GM12872 (cell line): Measurements from ENCODE around the gene SNRPN.

ENCODE experiments used
- TF ChIP-seq, protein P1 (sequence below): IDR thresholded peaks from 3 replicates; pipeline ENCODE4 v1.5.1; 2011; ENCODE audit warnings: low read depth, mild to moderate bottlenecking, low read length, moderate library complexity; ENCODE audit not compliant: insufficient read depth

SNRPN gene

DNA sequence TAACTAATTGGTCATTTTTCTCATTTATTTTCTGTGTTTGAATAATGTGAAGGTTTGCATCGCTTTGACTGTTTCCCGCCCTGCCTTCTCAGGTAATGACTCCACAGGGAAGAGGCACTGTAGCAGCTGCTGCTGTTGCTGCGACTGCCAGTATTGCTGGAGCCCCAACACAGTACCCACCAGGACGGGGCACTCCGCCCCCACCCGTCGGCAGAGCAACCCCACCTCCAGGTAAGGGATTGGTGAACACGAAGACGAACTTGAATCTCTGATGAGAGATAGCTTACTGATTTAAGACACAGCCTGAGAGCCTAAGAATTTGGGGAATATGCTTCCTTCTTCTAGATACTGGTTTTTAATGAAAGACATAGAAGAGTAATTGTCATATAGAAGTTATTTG, 22.9 kb downstream of the SNRPN start:
- TF ChIP-seq, protein P1, sequence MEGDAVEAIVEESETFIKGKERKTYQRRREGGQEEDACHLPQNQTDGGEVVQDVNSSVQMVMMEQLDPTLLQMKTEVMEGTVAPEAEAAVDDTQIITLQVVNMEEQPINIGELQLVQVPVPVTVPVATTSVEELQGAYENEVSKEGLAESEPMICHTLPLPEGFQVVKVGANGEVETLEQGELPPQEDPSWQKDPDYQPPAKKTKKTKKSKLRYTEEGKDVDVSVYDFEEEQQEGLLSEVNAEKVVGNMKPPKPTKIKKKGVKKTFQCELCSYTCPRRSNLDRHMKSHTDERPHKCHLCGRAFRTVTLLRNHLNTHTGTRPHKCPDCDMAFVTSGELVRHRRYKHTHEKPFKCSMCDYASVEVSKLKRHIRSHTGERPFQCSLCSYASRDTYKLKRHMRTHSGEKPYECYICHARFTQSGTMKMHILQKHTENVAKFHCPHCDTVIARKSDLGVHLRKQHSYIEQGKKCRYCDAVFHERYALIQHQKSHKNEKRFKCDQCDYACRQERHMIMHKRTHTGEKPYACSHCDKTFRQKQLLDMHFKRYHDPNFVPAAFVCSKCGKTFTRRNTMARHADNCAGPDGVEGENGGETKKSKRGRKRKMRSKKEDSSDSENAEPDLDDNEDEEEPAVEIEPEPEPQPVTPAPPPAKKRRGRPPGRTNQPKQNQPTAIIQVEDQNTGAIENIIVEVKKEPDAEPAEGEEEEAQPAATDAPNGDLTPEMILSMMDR: no peak

DNA sequence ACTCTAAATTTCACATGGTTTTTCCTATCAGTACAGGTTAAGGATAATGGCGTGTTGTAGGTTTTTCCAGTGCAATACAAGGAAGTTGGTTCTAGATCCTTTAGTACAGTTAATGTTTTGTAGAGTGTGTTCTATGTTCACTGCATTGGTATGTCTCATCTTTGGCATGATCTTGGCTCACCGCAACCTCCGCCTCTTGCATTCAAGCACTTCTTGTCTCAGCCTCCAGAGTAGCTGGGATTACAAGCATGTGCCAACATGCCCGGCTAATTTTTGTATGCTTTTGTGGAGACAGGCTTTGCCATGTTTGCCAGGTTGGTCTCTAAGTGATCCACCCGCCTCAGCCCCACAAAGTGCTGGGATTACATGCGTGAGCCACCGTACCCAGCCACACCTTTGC, 30.4 kb downstream of the SNRPN start:
- TF ChIP-seq, protein P1: no peak

DNA sequence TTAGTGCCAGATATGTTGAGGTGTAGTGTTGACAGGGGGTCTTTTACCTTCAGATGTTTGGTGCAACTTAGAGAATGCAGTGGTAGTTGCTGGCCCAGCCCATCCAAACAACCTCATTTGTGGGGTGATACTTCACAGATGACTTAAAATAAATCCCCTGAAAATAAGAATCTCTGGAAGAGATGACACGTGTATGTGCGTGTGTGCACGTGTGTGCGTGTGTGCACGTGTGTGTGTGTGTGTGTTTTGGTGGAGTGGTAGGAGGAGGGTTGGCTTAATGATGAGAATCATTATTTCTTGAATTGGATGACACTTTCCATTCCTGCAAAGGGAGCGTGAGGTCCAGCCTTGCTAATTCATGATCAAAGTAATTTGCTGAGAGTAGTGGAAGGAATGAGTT, 31.9 kb downstream of the SNRPN start:
- TF ChIP-seq, protein P1: no peak

DNA sequence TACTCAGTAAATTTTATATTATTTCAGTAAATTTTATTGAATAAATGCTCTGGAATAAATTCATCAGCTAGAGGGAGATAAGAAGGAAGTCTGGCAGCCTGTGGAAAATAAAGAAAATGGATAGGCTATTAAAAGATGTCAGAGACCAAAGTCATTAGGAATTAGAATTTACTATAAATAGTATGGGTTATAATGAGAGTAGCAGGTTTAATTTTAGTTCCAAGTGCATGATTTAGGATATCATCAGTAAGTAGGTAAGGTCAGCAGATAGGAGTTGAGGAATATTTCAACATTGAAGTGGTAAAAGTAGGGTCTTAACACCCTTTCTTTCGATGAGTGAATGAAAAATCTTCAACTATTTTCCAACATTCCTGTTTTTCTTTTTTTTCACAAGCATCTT, 64.6 kb downstream of the SNRPN start:
- TF ChIP-seq, protein P1: no peak

DNA sequence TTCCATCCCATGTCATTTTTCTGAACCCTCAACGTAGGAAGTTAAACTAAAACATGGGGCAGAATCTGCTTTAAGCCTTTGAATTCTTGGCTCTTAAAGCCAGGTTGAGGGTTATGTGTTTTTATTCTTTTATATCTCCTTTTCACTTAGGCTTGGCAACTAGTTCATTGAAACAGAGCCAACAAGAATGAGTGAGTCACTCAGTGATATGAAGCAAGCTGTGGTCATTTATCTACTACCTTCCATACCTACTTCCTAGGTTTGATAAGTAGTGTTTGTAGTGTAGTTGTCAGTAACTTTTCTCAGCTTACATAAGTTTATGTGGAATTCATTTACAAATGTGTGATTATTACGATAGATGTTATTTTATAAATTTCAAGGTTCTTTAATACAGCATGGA, 67.4 kb downstream of the SNRPN start:
- TF ChIP-seq, protein P1: no peak
